Fibroblast of villous mesenchyme (primary cell): ENCODE measurements around the gene EIF4E2. TPM values are rescaled to one million over a fixed set of nuclear protein-coding genes. Genes with fewer than 3 reads are reported as not detected.

ENCODE experiments used
- DNase-seq: peaks from one replicate; pipeline ENCODE4 v3.0.0-alpha.2; 2010; ENCODE audit warnings: low read depth
- H3K4me3 ChIP-seq: 2 replicates; pipeline ENCODE4 v1.5.1; 2011; ENCODE audit warnings: low read depth, mild to moderate bottlenecking, low read length
- CTCF ChIP-seq: IDR thresholded peaks from 2 replicates; pipeline ENCODE4 v1.5.1; 2012; ENCODE audit warnings: low read depth, mild to moderate bottlenecking, low read length; ENCODE audit not compliant: insufficient read depth
- total RNA-seq: library from RNA; depleted of rRNA; stranded (reverse); fragments of >200 nt; gene quantifications from 2 replicates; pipeline ENCODE4 v1.2.3, GENCODE V29; 2012

The EIF4E2 gene
- total RNA-seq, 1 donor, result 74.7 TPM

GRCh38 chr2:232549655-232550353, 685 bp upstream of the EIF4E2 start:
- peak overlapping the region; percentile 91 for H3K4me3 ChIP-seq
- DNase-seq, result peak; percentile 10
- no peak for TF ChIP-seq CTCF

GRCh38 chr2:232551250-232551638, 755 bp downstream of the EIF4E2 start:
- H3K4me3 ChIP-seq, result peak overlapping the region; percentile 91
- no peak for DNase-seq
- TF ChIP-seq CTCF, result no peak

- no peak for TF ChIP-seq CTCF
- no peak for DNase-seq
- H3K4me3 ChIP-seq, result peak overlapping the region; percentile 91
Observed at GRCh38 chr2:232551776-232552175, 1.3 kb downstream of the EIF4E2 start.

GRCh38 chr2:232556426-232556825, 5.9 kb downstream of the EIF4E2 start:
- no peak for DNase-seq
- TF ChIP-seq CTCF, result no peak

GRCh38 chr2:232562515-232563151, 12.1 kb downstream of the EIF4E2 start:
- no peak for DNase-seq
- no peak overlapping the region for H3K4me3 ChIP-seq
- TF ChIP-seq CTCF, result no peak

More at GRCh38 chr2:232556426-232556825, 5.9 kb downstream of the EIF4E2 start:
- H3K4me3 ChIP-seq, result no peak overlapping the region

GRCh38 chr2:232563580-232563979, 13.1 kb downstream of the EIF4E2 start:
- no peak for DNase-seq
- no peak for TF ChIP-seq CTCF
- no peak overlapping the region for H3K4me3 ChIP-seq

GRCh38 chr2:232567721-232568120, 17.2 kb downstream of the EIF4E2 start:
- no peak for TF ChIP-seq CTCF
- no peak for DNase-seq

More at GRCh38 chr2:232567721-232568120, 17.2 kb downstream of the EIF4E2 start:
- H3K4me3 ChIP-seq, result no peak overlapping the region
